ENCODE results near the gene DOCK2. TPM values are rescaled to one million over a fixed set of nuclear protein-coding genes. Genes with fewer than 3 reads are reported as not detected.

The DOCK2 gene
- polyA plus RNA-seq, 1 experiment, result 1.6 TPM

- TF ChIP-seq CTCF (IDR thresholded peaks at IDR 0.05; ENCODE audit: low read depth, low read length), result no peak
- Histone ChIP-seq H3K27ac (ENCODE audit: low read depth, low read length) (no peak overlapping the region), H3K4me3 (ENCODE audit: low read depth, low read length) (no peak overlapping the region), H3K27me3 (ENCODE audit: control insufficient read depth, insufficient read depth, low read length) (no peaks in the 10 kb centered on the region), H3K9me3 (ENCODE audit: control insufficient read depth, insufficient read depth, low read length) (no peaks in the 10 kb centered on the region)
- DNase-seq (ENCODE audit: low read depth, low spot score), result no peak
- POLR2A ChIA-PET, result no interaction called here
- CTCF ChIA-PET, result interaction anchor here (3.6 kb wide), 1 partner anchor 8 kb away, joined by 19 read pairs; no protein-coding TSS in a partner anchor
Measured at GRCh38 chr5:170078931-170079330, 441.9 kb downstream of the DOCK2 start.

GRCh38 chr5:170080217-170080616 is 443.1 kb downstream of the DOCK2 start:
- DNase-seq (ENCODE audit: low read depth, low spot score), result no peak
- CTCF ChIA-PET, result interaction anchor here (0.8 to 3.6 kb wide), 2 partner anchors 9 to 100 kb away, joined by 3 to 19 read pairs; partner anchors contain the start of gene INSYN2B
- no peaks in the 10 kb centered on the region for H3K9me3 ChIP-seq (ENCODE audit: control insufficient read depth, insufficient read depth, low read length)
- H3K4me3 ChIP-seq (ENCODE audit: low read depth, low read length), result no peak overlapping the region
- TF ChIP-seq CTCF (IDR thresholded peaks at IDR 0.05; ENCODE audit: low read depth, low read length), result no peak
- H3K27ac ChIP-seq (ENCODE audit: low read depth, low read length), result no peak overlapping the region
- H3K27me3 ChIP-seq (ENCODE audit: control insufficient read depth, insufficient read depth, low read length), result no peaks in the 10 kb centered on the region
- POLR2A ChIA-PET, result no interaction called here

- ChIA-PET POLR2A (no interaction called here), CTCF (interaction anchor here (0.8 to 3.6 kb wide), 2 partner anchors 10 to 101 kb away, joined by 3 to 19 read pairs; partner anchors contain the start of gene INSYN2B)
- H3K4me3 ChIP-seq (ENCODE audit: low read depth, low read length), result no peak overlapping the region
- no peaks in the 10 kb centered on the region for H3K9me3 ChIP-seq (ENCODE audit: control insufficient read depth, insufficient read depth, low read length)
- no peak overlapping the region for H3K27ac ChIP-seq (ENCODE audit: low read depth, low read length)
- no peak for TF ChIP-seq CTCF (IDR thresholded peaks at IDR 0.05; ENCODE audit: low read depth, low read length)
- H3K27me3 ChIP-seq (ENCODE audit: control insufficient read depth, insufficient read depth, low read length), result no peaks in the 10 kb centered on the region
- no peak for DNase-seq (ENCODE audit: low read depth, low spot score)
Measured at GRCh38 chr5:170080786-170081445, 443.8 kb downstream of the DOCK2 start.

- POLR2A ChIA-PET, result no interaction called here
- Histone ChIP-seq H3K27ac (ENCODE audit: low read depth, low read length) (no peak overlapping the region), H3K27me3 (ENCODE audit: control insufficient read depth, insufficient read depth, low read length) (no peaks in the 10 kb centered on the region), H3K9me3 (ENCODE audit: control insufficient read depth, insufficient read depth, low read length) (no peaks in the 10 kb centered on the region), H3K4me3 (ENCODE audit: low read depth, low read length) (no peak overlapping the region)
- no peak for TF ChIP-seq CTCF (IDR thresholded peaks at IDR 0.05; ENCODE audit: low read depth, low read length)
- CTCF ChIA-PET, result interaction anchor here (3.6 kb wide), 1 partner anchor 11 kb away, joined by 19 read pairs; no protein-coding TSS in a partner anchor
- no peak for DNase-seq (ENCODE audit: low read depth, low spot score)
Measured at GRCh38 chr5:170081616-170082015, 444.5 kb downstream of the DOCK2 start.

- no peak for TF ChIP-seq CTCF (IDR thresholded peaks at IDR 0.05; ENCODE audit: low read depth, low read length)
- H3K27me3 ChIP-seq (ENCODE audit: control insufficient read depth, insufficient read depth, low read length), result no peaks in the 10 kb centered on the region
- no peaks in the 10 kb centered on the region for H3K9me3 ChIP-seq (ENCODE audit: control insufficient read depth, insufficient read depth, low read length)
- no peak for DNase-seq (ENCODE audit: low read depth, low spot score)
- ChIA-PET POLR2A (no interaction called here), CTCF (interaction anchor here (1.4 kb wide), 1 partner anchor 18 kb away, joined by 3 read pairs; no protein-coding TSS in a partner anchor)
- no peak overlapping the region for H3K4me3 ChIP-seq (ENCODE audit: low read depth, low read length)
- H3K27ac ChIP-seq (ENCODE audit: low read depth, low read length), result no peak overlapping the region
Measured at GRCh38 chr5:170082701-170083100, 445.6 kb downstream of the DOCK2 start.

Measured in AG04450 (cell line).